Activated CD8-positive, alpha-beta T cell treated with anti-CD3 and anti-CD28 coated beads, Interleukin-2, amount 10 ng/mL, durations not matched to agents 7 days and 5 days (primary cell): ENCODE measurements around the gene TLK1. TPM values are rescaled to one million over a fixed set of nuclear protein-coding genes. Genes with fewer than 3 reads are reported as not detected.
"Not testable (repeated sequence)": the region's sequence is repeated elsewhere in the genome, so short reads cannot be mapped to it uniquely, and the experiment has no call there.

ENCODE experiments used
- ATAC-seq: fragments of 150-1000 bp; cut with Tn5 transposase; one replicate; pipeline ENCODE4 v1.10.0; 2021; ENCODE audit warnings: moderate library complexity
- CTCF ChIA-PET: fragments of 350-600 bp; sonication (Branson Sonifier 250); formaldehyde crosslinking; loops from one replicate; lab custom pipeline; 2021; ENCODE audit warnings: antibody characterized with exemption; lab: Charles Lee
- POLR2A ChIA-PET: fragments of 350-600 bp; sonication (Branson Sonifier 250); formaldehyde crosslinking; loops from one replicate; lab custom pipeline; 2021; ENCODE audit warnings: antibody characterized with exemption; lab: Charles Lee
- DNase-seq: peaks from one replicate; pipeline ENCODE4 v3.0.0-alpha.2; 2020
- H3K27ac Mint-ChIP-seq: one replicate; pipeline ENCODE4 v1.8.0; 2021; ENCODE audit warnings: mild to moderate bottlenecking, mixed read lengths
- H3K27me3 Mint-ChIP-seq: one replicate; pipeline ENCODE4 v1.8.0; 2021; ENCODE audit warnings: low read depth, mixed read lengths
- H3K36me3 Mint-ChIP-seq: one replicate; pipeline ENCODE4 v1.8.0; 2021; ENCODE audit warnings: low read depth, mixed read lengths
- H3K4me1 Mint-ChIP-seq: one replicate; pipeline ENCODE4 v1.8.0; 2021; ENCODE audit warnings: low read depth, mixed read lengths
- H3K4me3 Mint-ChIP-seq: one replicate; pipeline ENCODE4 v1.8.0; 2021; ENCODE audit warnings: mild to moderate bottlenecking, mixed read lengths
- H3K9me3 Mint-ChIP-seq: one replicate; pipeline ENCODE4 v1.8.0; 2022; ENCODE audit warnings: mixed read lengths; ENCODE audit not compliant: insufficient read depth
- total RNA-seq, 2 experiments: library from RNA; stranded (reverse); gene quantifications; one replicate each; pipeline ENCODE4 v1.2.3, GENCODE V29; 2021

TLK1 gene
- total RNA-seq, 2 experiments from 2014 or later = 89.1 to 96.3 TPM

- no peak for ATAC-seq
Measured at GRCh38 chr2:171167352-171167997, 6.8 kb upstream of the TLK1 start.

GRCh38 chr2:171166328-171166983 is 5.8 kb upstream of the TLK1 start:
- Mint-ChIP-seq H3K4me1 (peaks cover 29% of the 10 kb centered on the region), H3K27me3 (peaks cover 3% of the 10 kb centered on the region), H3K27ac (no peak overlapping the region), H3K4me3 (no peak overlapping the region), H3K36me3 (no peaks in the 10 kb centered on the region), H3K9me3 (no peaks in the 10 kb centered on the region)
- ChIA-PET CTCF (interaction anchor here (1.0 kb wide), 1 partner anchor 193 kb away, joined by 3 read pairs; no protein-coding TSS in a partner anchor), POLR2A (interaction anchor here (0.7 kb wide), 1 partner anchor 237 kb away, joined by 3 read pairs; no protein-coding TSS in a partner anchor)
- no peak for DNase-seq
- no peak for ATAC-seq

More at GRCh38 chr2:171167352-171167997, 6.8 kb upstream of the TLK1 start:
- POLR2A ChIA-PET = no interaction called here
- CTCF ChIA-PET = interaction anchor here (0.7 kb wide), 1 partner anchor 80 kb away, joined by 3 read pairs; no protein-coding TSS in a partner anchor
- Mint-ChIP-seq H3K9me3 (peaks cover under 1% of the 10 kb centered on the region), H3K4me3 (no peak overlapping the region), H3K36me3 (peaks cover under 1% of the 10 kb centered on the region), H3K27me3 (peaks cover 3% of the 10 kb centered on the region), H3K4me1 (peaks cover 18% of the 10 kb centered on the region), H3K27ac (no peak overlapping the region)
- DNase-seq = no peak

- CTCF ChIA-PET = interaction anchor here (1.0 kb wide), 1 partner anchor 193 kb away, joined by 3 read pairs; no protein-coding TSS in a partner anchor
- H3K27ac Mint-ChIP-seq = no peak overlapping the region
- H3K27me3 Mint-ChIP-seq = peaks cover 3% of the 10 kb centered on the region
- POLR2A ChIA-PET = interaction anchor here (0.7 kb wide), 1 partner anchor 236 kb away, joined by 3 read pairs; no protein-coding TSS in a partner anchor
- H3K9me3 Mint-ChIP-seq = no peaks in the 10 kb centered on the region
- no peaks in the 10 kb centered on the region for H3K36me3 Mint-ChIP-seq
- no peak overlapping the region for H3K4me3 Mint-ChIP-seq
- peaks cover 33% of the 10 kb centered on the region for H3K4me1 Mint-ChIP-seq
- no peak for DNase-seq
- no peak for ATAC-seq
Measured at GRCh38 chr2:171165967-171166327, 5.3 kb upstream of the TLK1 start.

GRCh38 chr2:171163261-171163660 is 2.6 kb upstream of the TLK1 start:
- H3K4me3 Mint-ChIP-seq = peak overlapping the region; percentile 34
- H3K36me3 Mint-ChIP-seq = peaks cover 7% of the 10 kb centered on the region
- no peak for ATAC-seq
- H3K4me1 Mint-ChIP-seq = peaks cover 36% of the 10 kb centered on the region
- ChIA-PET POLR2A (interaction anchor here (0.6 to 0.7 kb wide), 4 partner anchors 16 to 730 kb away, joined by 3 to 4 read pairs (median 3); no protein-coding TSS in a partner anchor), CTCF (interaction anchor here (0.6 to 2.0 kb wide), 12 partner anchors 11 to 270 kb away, joined by 3 to 9 read pairs (median 4); partner anchors contain the start of genes DCAF17 and METTL8)
- H3K9me3 Mint-ChIP-seq = no peaks in the 10 kb centered on the region
- DNase-seq = no peak
- H3K27ac Mint-ChIP-seq = peak overlapping the region; percentile 60
- peaks cover 1% of the 10 kb centered on the region for H3K27me3 Mint-ChIP-seq

- ATAC-seq, DNase-seq, H3K36me3 Mint-ChIP-seq, H3K27me3 Mint-ChIP-seq, H3K9me3 Mint-ChIP-seq: not testable (repeated sequence)
- CTCF ChIA-PET = interaction anchor here (0.6 to 5.1 kb wide), 12 partner anchors 12 to 271 kb away, joined by 3 to 29 read pairs (median 4); partner anchors contain the start of genes DCAF17, GORASP2 and METTL8
- Mint-ChIP-seq H3K27ac (peak overlapping the region; percentile 60), H3K4me3 (peak overlapping the region; percentile 78), H3K4me1 (peaks cover 42% of the 10 kb centered on the region)
- POLR2A ChIA-PET = interaction anchor here (0.7 kb wide), 1 partner anchor 49 kb away, joined by 3 read pairs; no protein-coding TSS in a partner anchor
Measured at GRCh38 chr2:171162522-171163197, 2.0 kb upstream of the TLK1 start.

- DNase-seq (peak; percentile 74), ATAC-seq (peak; percentile 60)
- Mint-ChIP-seq H3K27me3 (no peaks in the 10 kb centered on the region), H3K4me3 (peak overlapping the region; percentile 78), H3K9me3 (no peaks in the 10 kb centered on the region), H3K36me3 (peaks cover 11% of the 10 kb centered on the region), H3K4me1 (peaks cover 52% of the 10 kb centered on the region), H3K27ac (peak overlapping the region; percentile 81)
- POLR2A ChIA-PET = interaction anchor here (0.9 to 1.5 kb wide), 4 partner anchors 87 to 273 kb away, joined by 3 to 6 read pairs (median 5); partner anchors contain the start of genes DCAF17 and METTL8
- CTCF ChIA-PET = interaction anchor here (1.0 to 5.5 kb wide), 7 partner anchors 14 to 256 kb away, joined by 3 to 48 read pairs (median 5); partner anchors contain the start of gene GORASP2
Measured at GRCh38 chr2:171160956-171161740, 455 bp upstream of the TLK1 start.

GRCh38 chr2:171159372-171160118 is 1.1 kb downstream of the TLK1 start:
- Mint-ChIP-seq H3K27ac (peak overlapping the region; percentile 96), H3K9me3 (no peaks in the 10 kb centered on the region), H3K4me1 (peaks cover 62% of the 10 kb centered on the region), H3K4me3 (peak overlapping the region; percentile 99), H3K36me3 (peaks cover 16% of the 10 kb centered on the region), H3K27me3 (no peaks in the 10 kb centered on the region)
- POLR2A ChIA-PET = interaction anchor here (0.8 to 1.6 kb wide), 10 partner anchors 18 to 274 kb away, joined by 3 to 7 read pairs (median 4); partner anchors contain the start of genes DCAF17 and METTL8
- ATAC-seq (peak; percentile 30), DNase-seq (peak; percentile 59)
- CTCF ChIA-PET = interaction anchor here (0.9 to 5.7 kb wide), 20 partner anchors 10 to 257 kb away, joined by 3 to 48 read pairs (median 4); partner anchors contain the start of gene GORASP2

- H3K36me3 Mint-ChIP-seq = peaks cover 16% of the 10 kb centered on the region
- peak overlapping the region; percentile 99 for H3K4me3 Mint-ChIP-seq
- ATAC-seq (no peak), DNase-seq (no peak)
- ChIA-PET POLR2A (interaction anchor here (1.0 to 1.6 kb wide), 4 partner anchors 62 to 275 kb away, joined by 4 to 6 read pairs (median 5); partner anchors contain the start of genes DCAF17 and METTL8), CTCF (interaction anchor here (0.9 to 5.7 kb wide), 22 partner anchors 9 to 258 kb away, joined by 3 to 48 read pairs (median 4); partner anchors contain the start of gene GORASP2)
- H3K27ac Mint-ChIP-seq = peak overlapping the region; percentile 96
- no peaks in the 10 kb centered on the region for H3K9me3 Mint-ChIP-seq
- H3K4me1 Mint-ChIP-seq = peaks cover 63% of the 10 kb centered on the region
- H3K27me3 Mint-ChIP-seq = no peaks in the 10 kb centered on the region
Measured at GRCh38 chr2:171158790-171159371, 1.8 kb downstream of the TLK1 start.

- Mint-ChIP-seq H3K4me1 (peaks cover 56% of the 10 kb centered on the region), H3K36me3 (peaks cover 17% of the 10 kb centered on the region), H3K27ac (no peak overlapping the region), H3K4me3 (peak overlapping the region; percentile 99), H3K9me3 (no peaks in the 10 kb centered on the region), H3K27me3 (no peaks in the 10 kb centered on the region)
- DNase-seq = no peak
- POLR2A ChIA-PET = interaction anchor here (1.1 kb wide), 2 partner anchors 186 to 276 kb away, joined by 4 to 6 read pairs; partner anchors contain the start of genes DCAF17 and METTL8
- CTCF ChIA-PET = interaction anchor here (0.8 to 5.7 kb wide), 24 partner anchors 8 to 258 kb away, joined by 3 to 48 read pairs (median 3); partner anchors contain the start of gene GORASP2
- no peak for ATAC-seq
Measured at GRCh38 chr2:171158036-171158789, 2.5 kb downstream of the TLK1 start.
